Activated CD4-positive, alpha-beta T cell treated with anti-CD3 and anti-CD28 coated beads, Interleukin-2, amount 50 U/mL, for 24 hours (primary cell): Measurements from ENCODE around the gene KRTAP5-1.
"Not testable (repeated sequence)": the region's sequence is repeated elsewhere in the genome, so short reads cannot be mapped to it uniquely, and the experiment has no call there.

Experiments used
- DNase-seq, 2 donors: peaks; one replicate each; pipeline ENCODE4 v3.0.0-alpha.2; 2020; ENCODE audit warnings: low read depth in 1 of 2, low spot score in 1 of 2

The KRTAP5-1 gene, protein sequence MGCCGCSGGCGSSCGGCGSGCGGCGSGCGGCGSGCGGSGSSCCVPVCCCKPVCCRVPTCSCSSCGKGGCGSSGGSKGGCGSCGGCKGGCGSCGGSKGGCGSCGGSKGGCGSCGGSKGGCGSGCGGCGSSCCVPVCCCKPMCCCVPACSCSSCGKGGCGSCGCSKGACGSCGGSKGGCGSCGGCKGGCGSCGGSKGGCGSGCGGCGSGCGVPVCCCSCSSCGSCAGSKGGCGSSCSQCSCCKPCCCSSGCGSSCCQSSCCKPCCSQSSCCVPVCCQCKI

DNA sequence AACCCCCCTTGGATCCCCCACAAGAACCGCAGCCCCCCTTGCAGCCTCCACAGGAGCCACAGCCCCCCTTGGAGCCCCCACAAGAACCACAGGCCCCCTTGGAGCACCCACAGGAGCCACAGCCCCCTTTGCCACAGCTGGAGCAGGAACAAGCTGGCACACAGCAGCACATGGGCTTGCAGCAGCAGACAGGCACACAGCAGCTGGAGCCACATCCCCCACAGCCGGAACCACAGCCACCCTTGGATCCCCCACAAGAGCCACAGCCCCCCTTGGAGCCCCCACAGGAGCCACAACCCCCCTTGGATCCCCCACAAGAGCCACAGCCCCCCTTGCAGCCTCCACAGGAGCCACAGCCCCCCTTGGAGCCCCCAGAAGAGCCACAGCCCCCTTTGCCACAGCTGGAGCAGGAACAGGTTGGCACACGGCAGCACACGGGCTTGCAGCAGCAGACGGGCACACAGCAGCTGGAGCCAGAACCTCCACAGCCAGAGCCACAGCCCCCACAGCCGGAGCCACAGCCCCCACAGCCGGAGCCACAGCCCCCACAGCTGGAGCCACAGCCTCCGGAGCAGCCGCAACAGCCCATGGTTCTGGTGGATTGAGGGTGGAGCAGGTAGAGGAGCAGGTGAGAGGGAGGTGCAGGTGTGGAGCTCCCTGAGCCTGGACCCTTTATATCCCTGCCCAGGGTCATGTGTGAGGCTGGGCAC is at the start of gene KRTAP5-1:
Gene KRTAP5-1, minus strand, starts transcription at position 623 of the 710 bp plus-strand sequence. Its CDS starts 34 bp downstream, at position 589.
- not testable (repeated sequence) for DNase-seq

DNA sequence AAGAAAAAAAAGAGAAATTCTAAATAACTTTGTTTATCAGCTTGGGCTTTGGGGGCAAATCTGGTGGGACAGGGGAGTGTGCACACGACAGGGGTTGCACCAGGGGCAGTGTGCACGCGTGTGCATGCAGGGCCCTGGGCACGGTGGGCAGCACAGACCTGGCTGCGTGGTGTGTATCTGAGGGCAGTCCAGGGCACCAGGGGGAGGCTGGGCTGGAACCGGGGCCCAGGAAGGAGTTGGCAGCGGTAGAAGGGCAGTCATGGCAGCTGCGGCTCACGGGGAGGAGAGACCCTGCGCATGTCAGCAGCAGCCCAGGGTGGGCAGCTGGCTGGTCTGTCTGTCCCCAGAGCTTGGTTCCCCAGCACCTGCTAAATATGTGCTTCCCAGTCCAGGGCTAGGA is 48.8 kb upstream of the KRTAP5-1 start:
- no peak for DNase-seq

DNA sequence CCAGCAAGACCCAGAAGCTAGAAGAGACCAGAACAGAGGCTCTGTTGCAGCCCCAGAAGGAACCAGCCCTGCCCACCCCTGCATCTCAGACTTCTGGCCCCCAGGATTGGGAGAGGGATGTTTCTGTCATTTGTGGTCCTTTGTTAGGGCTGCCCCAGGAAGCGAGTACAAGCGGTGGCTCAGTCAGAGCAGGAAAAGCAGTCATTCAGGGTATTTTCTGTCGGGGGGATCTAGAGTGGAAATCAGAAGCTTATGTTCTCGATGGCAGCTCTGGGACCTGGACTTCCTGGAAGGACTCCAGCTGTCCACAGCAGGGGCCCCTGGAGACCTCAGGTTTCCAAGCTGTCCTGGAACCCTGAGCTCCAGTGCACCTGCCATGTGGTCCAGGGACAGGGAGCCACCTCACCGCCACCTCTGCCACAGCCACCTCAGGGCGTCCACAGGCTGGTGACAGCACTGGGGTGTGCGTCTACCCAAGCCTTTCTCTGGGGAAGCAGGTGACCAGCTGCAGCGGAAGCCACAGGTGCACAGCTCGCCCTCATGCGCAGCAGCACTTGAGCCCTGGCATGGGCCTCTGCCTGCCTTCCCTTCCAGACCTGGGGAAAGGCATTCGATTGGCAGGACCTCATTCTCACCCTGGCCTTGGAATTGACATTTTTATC is 47.1 kb upstream of the KRTAP5-1 start:
- no peak for DNase-seq

DNA sequence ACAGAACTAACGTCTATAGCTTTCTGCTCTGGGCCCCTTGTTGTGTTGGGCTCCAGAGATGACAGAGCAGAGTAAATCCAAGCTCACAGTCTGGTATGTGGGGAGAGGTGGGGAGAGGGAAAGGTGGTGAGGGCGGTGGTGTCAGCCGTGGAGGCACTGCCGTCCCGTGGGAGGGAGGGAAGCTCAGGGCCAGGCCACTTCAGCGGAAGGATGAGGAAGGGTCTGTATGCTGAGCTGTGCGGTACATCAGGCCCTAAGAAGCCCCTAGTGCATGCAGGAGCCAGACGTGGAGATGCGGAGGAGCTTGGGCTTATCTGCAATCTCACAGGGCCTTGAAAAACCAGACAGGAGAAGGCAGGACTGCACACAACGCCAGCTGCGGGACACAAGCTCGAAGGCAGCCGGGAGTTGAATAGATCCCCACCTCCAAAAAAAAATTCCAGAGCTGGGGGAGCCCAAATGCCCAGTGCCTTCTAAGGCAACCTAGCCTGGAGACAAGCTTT is 46.0 kb upstream of the KRTAP5-1 start:
- DNase-seq, result no peak

DNA sequence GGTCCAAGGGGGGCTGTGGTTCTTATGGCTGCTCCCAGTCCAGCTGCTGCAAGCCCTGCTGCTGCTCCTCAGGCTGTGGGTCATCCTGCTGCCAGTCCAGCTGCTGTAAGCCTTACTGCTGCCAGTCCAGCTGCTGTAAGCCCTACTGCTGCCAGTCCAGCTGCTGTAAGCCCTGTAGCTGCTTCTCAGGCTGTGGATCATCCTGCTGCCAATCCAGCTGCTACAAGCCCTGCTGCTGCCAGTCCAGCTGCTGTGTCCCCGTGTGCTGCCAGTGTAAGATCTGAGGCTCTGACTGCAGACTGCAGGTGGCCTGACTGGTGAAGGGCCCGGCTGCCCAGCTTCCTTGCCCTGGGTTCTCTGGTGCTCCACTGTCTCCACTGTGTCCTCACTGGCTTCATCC is 45.2 kb upstream of the KRTAP5-1 start:
- no peak for DNase-seq

DNA sequence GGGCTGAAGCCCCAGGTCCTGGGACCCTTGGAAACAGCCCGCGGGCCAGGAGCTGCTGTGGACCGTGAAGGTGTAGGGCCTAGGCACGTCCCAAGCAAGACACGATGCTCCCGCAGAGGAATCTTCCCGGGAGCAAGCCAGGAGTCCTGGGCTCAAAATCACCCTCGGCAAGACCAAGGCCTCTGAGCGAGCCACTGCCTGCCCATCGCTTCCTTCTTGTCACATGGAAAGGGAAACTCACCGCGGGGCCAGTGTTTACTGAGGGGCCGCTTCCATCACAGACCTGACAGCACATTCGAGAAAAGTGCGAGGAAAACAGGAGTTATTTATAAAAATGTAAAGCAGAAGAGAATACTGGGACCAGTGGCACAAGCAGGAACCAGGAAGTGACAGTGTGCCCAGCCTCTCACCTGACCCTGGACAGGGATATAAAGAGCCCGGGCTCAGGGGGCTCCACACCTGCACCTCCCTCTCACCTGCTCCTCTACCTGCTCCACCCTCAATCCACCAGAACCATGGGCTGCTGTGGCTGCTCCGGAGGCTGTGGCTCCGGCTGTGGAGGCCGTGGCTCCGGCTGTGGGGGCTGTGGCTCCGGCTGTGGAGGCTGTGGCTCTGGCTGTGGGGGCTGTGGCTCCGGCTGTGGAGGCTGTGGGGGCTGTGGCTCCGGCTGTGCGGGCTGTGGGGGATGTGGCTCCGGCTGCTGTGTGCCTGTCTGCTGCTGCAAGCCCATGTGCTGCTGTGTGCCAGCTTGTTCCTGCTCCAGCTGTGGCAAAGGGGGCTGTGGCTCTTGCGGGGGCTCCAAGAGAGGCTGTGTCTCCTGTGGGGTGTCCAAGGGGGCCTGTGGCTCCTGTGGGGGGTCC is 44.5 kb upstream of the KRTAP5-1 start, which contains the start of gene KRTAP5-5:
Gene KRTAP5-5, plus strand, starts transcription at position 450 of the 860 bp plus-strand sequence. Its CDS starts 66 bp downstream, at position 516.
- DNase-seq, result no peak

DNA sequence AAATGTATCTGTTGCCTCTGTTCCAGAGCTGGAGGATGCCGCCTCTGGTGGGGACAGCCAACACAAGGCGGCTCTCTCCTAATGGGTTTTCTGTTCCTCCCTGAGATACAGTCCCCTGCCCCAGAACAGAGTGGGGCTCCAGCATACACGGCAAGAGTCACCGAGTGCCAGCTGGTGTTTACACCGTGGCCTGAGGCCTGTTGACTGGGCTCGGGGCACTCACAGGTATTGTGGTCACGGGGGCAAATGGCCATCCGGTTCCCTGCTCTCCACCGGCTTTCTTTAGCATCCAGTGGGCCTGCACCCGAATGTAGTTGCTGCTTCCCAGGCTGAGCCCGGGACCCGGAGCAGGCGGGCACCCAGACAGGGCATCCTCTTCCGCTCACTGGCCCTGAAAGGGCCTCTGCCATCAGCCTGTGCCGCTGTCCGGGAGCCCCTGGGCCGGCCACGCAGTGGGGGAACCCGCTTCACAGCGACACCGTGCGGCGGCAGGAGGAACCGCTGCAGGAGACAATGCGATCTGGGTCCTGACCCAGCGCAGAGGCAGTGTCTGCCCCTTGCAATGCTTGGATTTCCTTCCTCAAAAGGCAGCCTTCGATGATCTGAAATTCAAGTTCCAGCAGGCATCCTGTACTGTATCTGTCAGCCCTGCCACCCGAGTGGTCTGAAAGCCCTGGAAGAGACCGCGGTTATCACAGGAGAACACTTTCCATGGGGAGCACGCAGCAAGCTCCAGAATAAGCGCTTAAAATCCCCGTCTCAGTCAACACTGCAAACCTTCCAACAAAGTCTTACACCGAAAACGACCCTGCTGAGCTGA is 43.6 kb upstream of the KRTAP5-1 start:
- peak; percentile 30 to 41 for DNase-seq

DNA sequence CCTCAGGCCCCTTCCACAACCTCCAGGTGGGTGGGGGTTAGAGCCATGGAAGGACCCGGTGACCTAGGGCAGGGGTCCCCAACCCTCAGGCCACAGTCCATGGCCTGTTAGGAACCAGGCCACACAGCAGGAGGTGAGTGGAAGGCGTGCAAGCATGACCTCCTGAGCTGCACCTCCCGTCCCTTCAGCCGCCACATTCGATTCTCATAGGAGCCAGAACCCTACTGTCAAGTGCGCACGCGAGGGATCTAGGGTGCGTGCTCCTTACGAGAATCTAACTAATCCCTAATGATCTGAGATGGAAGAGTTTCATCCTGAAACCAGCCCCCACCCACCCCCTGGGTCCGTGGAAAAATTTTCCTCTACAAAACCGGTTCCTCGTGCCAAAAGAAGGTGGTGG is 40.5 kb upstream of the KRTAP5-1 start:
- DNase-seq, result no peak

DNA sequence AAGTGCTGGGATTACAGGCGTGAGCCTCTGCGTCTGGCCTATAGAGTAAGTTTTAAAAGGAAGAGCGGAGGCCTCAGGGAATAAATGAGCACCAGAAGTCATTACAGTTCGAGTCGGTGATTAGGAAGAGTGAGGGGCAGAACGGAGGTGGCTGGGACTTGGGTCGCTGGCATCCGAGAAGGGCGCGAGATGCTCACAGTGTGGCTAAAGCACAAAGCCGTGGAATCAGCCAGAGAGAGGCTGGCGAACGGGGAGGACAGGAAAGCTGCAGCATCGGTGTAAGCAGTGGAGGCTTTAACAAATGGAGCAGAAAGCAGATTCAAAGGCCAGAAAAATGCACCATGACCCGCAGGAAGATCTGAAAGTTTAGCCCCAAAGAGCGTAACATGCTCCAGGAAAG is 39.5 kb upstream of the KRTAP5-1 start:
- DNase-seq, result no peak

DNA sequence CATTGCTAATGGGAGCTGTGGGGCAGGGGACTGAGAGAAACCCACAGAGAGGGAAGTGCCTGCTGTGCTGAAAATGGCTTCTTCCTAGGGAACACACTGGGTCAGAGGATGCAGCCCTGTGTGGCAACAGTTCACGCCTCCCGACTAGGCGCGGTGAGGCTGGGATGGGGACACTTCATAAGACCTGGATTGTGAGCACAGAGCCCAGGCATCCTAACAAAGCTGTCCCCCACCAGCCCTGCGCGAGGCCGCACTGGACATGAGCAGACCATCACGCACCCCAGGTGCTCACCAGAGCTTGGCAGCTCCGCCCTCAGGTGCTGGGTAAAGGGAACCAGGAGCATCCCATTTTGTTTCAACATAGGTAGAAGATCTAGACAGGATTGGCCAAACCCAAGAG is 38.6 kb upstream of the KRTAP5-1 start:
- DNase-seq, result no peak

DNA sequence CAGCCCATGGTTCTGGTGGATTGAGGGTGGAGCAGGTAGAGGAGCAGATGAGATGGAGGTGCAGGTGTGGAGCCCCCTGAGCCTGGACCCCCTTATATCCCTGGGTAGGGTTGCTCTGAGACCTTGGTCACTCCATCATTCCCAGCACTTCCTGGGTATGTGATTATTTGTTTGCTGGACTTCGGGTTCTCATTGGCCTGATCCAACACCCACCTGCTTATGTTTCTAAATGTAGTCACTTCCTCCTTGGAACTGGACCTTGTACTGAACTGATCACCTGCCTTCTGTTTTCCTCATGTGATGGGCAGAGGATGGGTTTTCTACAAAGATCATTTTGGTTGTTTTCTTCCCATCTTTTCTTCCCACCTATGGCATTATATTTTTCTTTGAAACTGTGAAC is 37.0 kb upstream of the KRTAP5-1 start, which contains the start of gene KRTAP5-4:
Gene KRTAP5-4, minus strand, starts transcription at position 53 of the 400 bp plus-strand sequence. Its CDS starts 45 bp downstream, at position 8.
- no peak for DNase-seq

DNA sequence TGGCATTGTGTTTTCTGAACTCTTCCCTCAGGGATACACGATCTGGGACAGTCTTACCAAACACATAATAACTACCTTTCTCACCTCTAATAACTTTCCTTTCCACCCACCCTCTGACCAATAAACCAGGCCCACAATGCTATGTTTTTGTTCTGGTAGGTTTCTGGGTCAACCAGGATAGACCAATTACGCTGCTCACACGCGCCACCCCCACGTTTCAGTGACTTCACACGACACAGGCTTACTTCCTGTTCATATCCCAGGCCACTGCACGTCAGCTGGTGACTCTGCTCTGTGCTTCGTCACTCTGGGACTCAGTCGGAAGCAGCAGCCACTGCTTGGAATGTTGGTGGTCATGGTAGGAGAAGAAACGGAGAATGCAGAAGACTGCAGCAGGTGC is 34.4 kb upstream of the KRTAP5-1 start:
- no peak for DNase-seq

DNA sequence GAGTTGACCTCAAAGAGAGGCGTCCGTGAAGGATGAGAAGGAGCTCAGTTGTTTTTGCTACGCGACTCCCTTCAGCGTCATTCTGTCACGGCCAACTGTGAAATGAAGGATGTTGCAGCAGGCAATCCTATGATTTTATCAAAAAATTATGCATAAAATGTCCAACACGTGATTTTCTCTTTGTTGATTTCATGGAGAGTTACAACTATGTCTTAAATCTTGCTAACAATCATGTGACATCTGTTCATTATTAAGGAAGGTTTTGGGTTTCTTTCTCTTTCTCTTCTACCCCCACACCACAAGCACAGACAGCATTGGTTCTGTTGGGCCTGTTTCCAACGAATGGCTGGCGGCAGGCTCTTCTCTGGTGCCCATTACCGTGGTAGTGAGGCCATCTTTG is 33.1 kb upstream of the KRTAP5-1 start:
- DNase-seq, result no peak

DNA sequence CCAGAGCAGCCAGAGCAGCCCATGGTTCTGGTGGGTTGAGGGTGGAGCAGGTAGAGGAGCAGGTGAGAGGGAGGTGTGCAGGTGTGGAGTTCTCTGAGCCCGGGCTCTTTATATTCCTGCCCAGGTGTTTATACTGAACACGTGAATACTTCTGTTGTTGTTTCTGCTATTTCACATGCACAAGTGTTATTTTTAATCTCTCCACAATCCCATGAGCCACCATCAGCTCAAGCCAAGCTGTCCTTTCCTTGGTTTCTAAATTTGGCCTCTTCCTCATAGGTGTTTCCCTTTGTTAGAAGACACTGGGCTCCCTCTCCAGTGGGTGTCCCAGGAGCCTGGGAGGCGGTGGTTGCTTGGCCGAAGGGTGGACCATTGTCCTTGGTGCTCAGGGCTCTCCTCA is 23.3 kb upstream of the KRTAP5-1 start, which contains the start of gene KRTAP5-3:
Gene KRTAP5-3, minus strand, starts transcription at position 101 of the 400 bp plus-strand sequence. Its CDS starts 78 bp downstream, at position 23.
- DNase-seq, result no peak

DNA sequence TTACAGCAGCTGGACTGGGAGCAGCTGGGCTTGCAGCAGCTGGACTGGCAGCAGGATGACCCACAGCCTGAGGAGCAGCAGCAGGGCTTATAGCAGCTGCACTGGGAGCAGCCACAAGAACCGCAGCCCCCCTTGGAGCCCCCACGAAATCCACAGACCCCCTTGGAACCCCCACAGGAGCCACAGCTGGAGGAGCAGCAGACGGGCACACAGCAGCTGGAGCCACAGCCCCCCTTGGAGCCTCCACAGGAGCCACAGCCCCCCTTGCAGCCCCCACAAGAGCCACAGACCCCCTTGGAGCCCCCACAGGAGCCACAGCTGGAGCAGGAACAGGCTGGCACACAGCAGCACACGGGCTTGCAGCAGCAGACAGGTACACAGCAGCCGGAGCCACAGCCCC is 22.8 kb upstream of the KRTAP5-1 start:
- not testable (repeated sequence) for DNase-seq

DNA sequence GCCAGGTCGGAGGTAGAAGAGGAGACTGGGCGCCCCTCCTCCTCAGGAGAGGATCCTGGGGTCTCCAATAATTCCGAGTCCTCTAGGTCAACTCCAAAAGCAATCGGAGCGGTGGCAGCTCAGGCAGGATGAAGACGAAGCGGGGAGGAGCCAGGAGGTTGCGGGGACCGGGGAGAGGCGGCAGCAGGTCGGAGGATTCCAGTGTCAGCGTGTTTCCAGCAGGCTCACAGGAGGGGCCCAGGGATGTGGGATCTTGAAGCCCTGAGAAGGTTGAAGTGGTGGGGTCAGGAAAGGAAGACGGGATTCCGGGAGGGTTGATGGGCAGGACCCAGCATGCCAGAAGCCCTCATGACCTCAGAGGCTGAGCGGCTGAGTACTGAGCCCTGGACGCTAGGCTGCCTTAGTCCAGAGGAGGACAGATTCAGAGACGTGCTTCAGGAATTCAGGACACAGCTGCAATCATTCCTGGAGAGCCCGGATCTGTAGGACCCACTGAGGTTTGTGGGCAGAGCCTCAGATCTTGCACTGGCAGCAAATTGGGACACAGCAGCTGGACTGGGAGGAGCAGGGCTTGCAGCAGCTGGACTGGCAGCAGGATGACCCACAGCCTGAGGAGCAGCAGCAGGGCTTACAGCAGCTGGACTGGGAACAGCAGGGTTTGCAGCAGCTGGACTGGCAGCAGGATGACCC is 22.2 kb upstream of the KRTAP5-1 start:
- not testable (repeated sequence) for DNase-seq

DNA sequence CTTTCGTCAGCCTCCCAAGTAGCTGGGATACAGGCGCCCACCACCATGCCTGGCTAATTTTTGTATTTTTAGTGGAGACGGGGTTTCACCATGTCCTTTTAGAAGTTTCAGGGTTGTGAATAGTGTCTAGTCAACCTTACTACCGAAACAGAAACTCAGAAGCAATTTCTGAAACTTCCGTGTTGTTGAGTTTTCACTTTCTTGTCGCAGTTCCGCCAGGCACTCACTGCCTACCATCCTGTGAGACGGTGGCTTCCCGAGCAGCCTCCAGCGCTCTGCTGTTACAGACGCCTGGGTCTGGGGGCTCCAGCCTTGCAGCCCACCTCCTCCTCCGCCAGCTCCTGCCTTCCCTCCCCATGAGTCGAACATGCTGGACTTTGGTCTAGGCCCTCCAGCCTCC is 20.8 kb upstream of the KRTAP5-1 start:
- DNase-seq, result not testable (repeated sequence)

DNA sequence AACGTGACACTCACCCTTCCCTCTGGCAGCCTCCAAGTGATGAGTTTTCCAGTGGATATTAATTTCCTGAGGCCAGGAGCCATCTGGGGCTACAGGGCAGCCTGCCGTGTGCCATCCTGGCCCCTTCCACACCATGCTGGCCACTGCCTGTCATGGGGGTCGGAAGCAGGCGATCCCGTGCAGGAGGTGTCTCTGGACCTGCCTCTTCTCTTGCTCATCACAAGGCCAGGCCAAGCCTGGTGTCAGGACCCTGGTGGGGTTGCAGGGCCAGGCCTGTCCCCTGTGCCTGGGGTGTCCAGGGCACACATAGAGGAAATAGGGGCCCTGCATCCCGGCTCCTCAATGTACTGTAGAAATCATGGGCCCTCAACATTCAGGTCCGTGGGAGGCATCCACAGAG is 19.6 kb upstream of the KRTAP5-1 start:
- DNase-seq, result no peak

DNA sequence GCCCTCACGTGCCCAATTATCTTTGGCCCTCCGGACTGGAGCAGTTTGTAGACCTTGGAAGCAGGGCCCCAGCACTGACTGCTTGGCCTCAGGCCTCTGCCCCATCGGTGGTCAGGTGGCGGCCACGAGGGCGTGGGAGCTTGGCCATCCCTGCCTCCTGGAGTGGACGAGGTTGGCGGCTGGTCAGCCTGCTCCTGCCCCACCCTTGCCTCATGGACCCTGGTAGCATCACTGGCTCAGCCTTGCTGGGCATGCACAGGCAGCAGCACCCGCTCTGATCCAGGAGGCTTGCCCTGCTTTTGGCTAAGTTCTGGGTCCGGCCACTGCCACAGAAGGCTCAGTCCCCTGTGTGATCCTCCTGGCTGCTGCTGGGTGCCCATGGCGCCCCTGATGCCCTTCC is 19.1 kb upstream of the KRTAP5-1 start:
- no peak for DNase-seq
